H1 (cell line): ENCODE results near the gene WIPF3. TPM values are rescaled to one million over a fixed set of nuclear protein-coding genes. Genes with fewer than 3 reads are reported as not detected.

Source experiments
- TAF1 ChIP-seq: IDR thresholded peaks from 2 replicates; pipeline ENCODE4 v1.6.1; 2011; ENCODE audit warnings: mild to moderate bottlenecking, low read depth, low read length
- polyA plus RNA-seq, 7 experiments: library from polyadenylated mRNA; depleted of rRNA in 3 of 7; stranded (reverse) in 5 of 7; unstranded in 2 of 7; fragments of >200 nt in 5 of 7; fragments of 200-250 nt in 2 of 7; gene quantifications; 1 replicate in 5 of 7; 2 replicates in 1 of 7; 4 replicates in 1 of 7; pipeline versions ENCODE4 v1.2.1 to v1.2.3, GENCODE V29; 2011 to 2013; ENCODE audit warnings: missing spikeins in 2 of 7, mixed read lengths in 2 of 7
- total RNA-seq: library from RNA; stranded (reverse); fragmentation: NEBNext Ultra II Directional; extraction: Animal tissue kit (Norgen Biotek cat#: 25700); gene quantifications from 2 replicates; pipeline ENCODE4 v1.2.1, GENCODE V29; 2021
- TF ChIP-seq, protein P1 (sequence below): IDR thresholded peaks from 2 replicates; pipeline ENCODE4 v1.6.1; 2012; ENCODE audit warnings: low read length, inconsistent platforms

WIPF3 gene
- total and polyA plus RNA-seq, 2 of the 8 experiments (the other 6 are each of a cell fraction or from before 2014, with no cell fraction given): 5.0 to 12.1 TPM

DNA sequence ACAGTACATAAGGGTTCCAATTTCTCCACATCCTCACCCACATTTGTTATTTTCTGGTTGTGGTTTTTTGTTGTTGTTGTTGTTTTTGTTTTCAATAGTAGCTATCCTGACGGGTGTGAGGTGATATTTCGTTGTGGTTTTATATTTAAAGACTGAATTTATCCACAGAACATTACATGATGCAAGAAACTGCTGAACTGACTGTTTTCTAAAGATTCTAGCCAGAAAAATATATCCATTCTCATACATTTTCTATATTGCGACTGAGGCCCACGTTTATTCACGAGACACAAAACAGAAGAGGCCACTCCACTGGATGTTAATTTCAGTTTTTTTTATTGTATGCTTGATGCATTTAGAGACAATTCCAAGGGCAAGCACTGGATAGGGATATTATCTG lies 113.5 kb downstream of the WIPF3 start (continued):
- no peak for TF ChIP-seq TAF1
- TF ChIP-seq, protein P1, sequence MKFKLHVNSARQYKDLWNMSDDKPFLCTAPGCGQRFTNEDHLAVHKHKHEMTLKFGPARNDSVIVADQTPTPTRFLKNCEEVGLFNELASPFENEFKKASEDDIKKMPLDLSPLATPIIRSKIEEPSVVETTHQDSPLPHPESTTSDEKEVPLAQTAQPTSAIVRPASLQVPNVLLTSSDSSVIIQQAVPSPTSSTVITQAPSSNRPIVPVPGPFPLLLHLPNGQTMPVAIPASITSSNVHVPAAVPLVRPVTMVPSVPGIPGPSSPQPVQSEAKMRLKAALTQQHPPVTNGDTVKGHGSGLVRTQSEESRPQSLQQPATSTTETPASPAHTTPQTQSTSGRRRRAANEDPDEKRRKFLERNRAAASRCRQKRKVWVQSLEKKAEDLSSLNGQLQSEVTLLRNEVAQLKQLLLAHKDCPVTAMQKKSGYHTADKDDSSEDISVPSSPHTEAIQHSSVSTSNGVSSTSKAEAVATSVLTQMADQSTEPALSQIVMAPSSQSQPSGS: no peak
